ENCODE data around the gene PIP5K1A.

- no peak for TF ChIP-seq POLR2A (IDR thresholded peaks at IDR 0.05)
- no peak for TF ChIP-seq CTCF (IDR thresholded peaks at IDR 0.05)
These were observed 69.4 kb downstream of the PIP5K1A start for GRCh38 chr1:151267760-151268159.

Measured in right lobe of liver (tissue), 4 donors.